Liver (tissue), 9 donors: Measurements from ENCODE around the gene ISG20L2. TPM values are rescaled to one million over a fixed set of nuclear protein-coding genes. Genes with fewer than 3 reads are reported as not detected.
A peak's percentile ranks its signal among the peaks of the same experiment; 100 is the strongest.

Experiments used
- DNase-seq: peaks from one replicate; pipeline ENCODE4 v3.0.0-alpha.2; 2017; ENCODE audit warnings: low spot score
- H3K27ac ChIP-seq, 2 donors: one replicate each; pipeline ENCODE4 v1.7.0; 2013; ENCODE audit warnings: inconsistent platforms in 2 of 2, low read length in 2 of 2, control low read depth in 1 of 2, low read depth in 1 of 2, mild to moderate bottlenecking in 1 of 2
- H3K27me3 ChIP-seq, 4 donors: one replicate each; pipeline versions ENCODE4 v1.6.1 to v1.7.0; 2013; ENCODE audit warnings: low read length in 3 of 4, inconsistent platforms in 1 of 4, mild to moderate bottlenecking in 1 of 4, moderate library complexity in 1 of 4; ENCODE audit not compliant: control insufficient read depth in 4 of 4, insufficient read depth in 4 of 4
- H3K36me3 ChIP-seq, 4 donors: one replicate each; pipeline versions ENCODE4 v1.6.1 to v1.7.0; 2013; ENCODE audit warnings: low read length in 3 of 4, mild to moderate bottlenecking in 3 of 4, low read depth in 1 of 4, moderate library complexity in 1 of 4; ENCODE audit not compliant: control insufficient read depth in 4 of 4, insufficient read depth in 3 of 4
- H3K4me1 ChIP-seq, 4 donors: one replicate each; pipeline versions ENCODE4 v1.6.1 to v1.7.0; 2013; ENCODE audit warnings: low read length in 3 of 4, mild to moderate bottlenecking in 3 of 4, moderate library complexity in 1 of 4; ENCODE audit not compliant: control insufficient read depth in 4 of 4, insufficient read depth in 4 of 4
- H3K4me3 ChIP-seq, 3 donors: one replicate each; pipeline versions ENCODE4 v1.6.1 to v1.7.0; 2013; ENCODE audit warnings: low read length in 3 of 3, control low read depth in 1 of 3, low read depth in 1 of 3, mild to moderate bottlenecking in 1 of 3
- H3K9ac ChIP-seq, 2 donors: one replicate each; pipeline ENCODE4 v1.7.0; 2013; ENCODE audit warnings: low read length in 2 of 2, mild to moderate bottlenecking in 2 of 2, moderate library complexity in 2 of 2, control low read depth in 1 of 2, low read depth in 1 of 2
- H3K9me3 ChIP-seq, 4 donors: one replicate each; pipeline versions ENCODE4 v1.6.1 to v1.7.0; 2013; ENCODE audit warnings: low read length in 3 of 4; ENCODE audit not compliant: control insufficient read depth in 4 of 4
- ATF3 ChIP-seq: IDR thresholded peaks from 2 replicates; pipeline ENCODE4 v1.6.1; 2016; ENCODE audit warnings: antibody characterized with exemption
- CTCF ChIP-seq: fragments of 150-350 bp; IDR thresholded peaks from 2 replicates; pipeline ENCODE4 v1.5.1; 2017; ENCODE audit warnings: improper control_type of control experiment, low read depth, low read length; ENCODE audit not compliant: missing input control
- EGR1 ChIP-seq, 2 donors: IDR thresholded peaks; 2 replicates each; pipeline ENCODE4 v1.6.1; 2016 to 2018; ENCODE audit warnings: antibody characterized with exemption in 2 of 2, low read depth in 2 of 2
- FOXA1 ChIP-seq: IDR thresholded peaks from 2 replicates; pipeline ENCODE4 v1.6.1; 2016; ENCODE audit warnings: antibody characterized with exemption
- FOXA2 ChIP-seq: IDR thresholded peaks from 2 replicates; pipeline ENCODE4 v1.6.1; 2016; ENCODE audit warnings: antibody characterized with exemption
- GABPA ChIP-seq, 2 donors: IDR thresholded peaks in 1 of 2; conservative IDR thresholded peaks in 1 of 2; 2 replicates each; pipeline ENCODE4 v1.6.1; 2016; ENCODE audit warnings: antibody characterized with exemption in 2 of 2, mild to moderate bottlenecking in 1 of 2, moderate library complexity in 1 of 2
- HNF4A ChIP-seq, 2 donors: conservative IDR thresholded peaks; 2 replicates each; pipeline ENCODE4 v1.6.1; 2016; ENCODE audit warnings: antibody characterized with exemption in 2 of 2, mild to moderate bottlenecking in 2 of 2
- HNF4G ChIP-seq: IDR thresholded peaks from 2 replicates; pipeline ENCODE4 v1.6.1; 2016; ENCODE audit warnings: antibody characterized with exemption
- JUND ChIP-seq, 2 donors: IDR thresholded peaks; 2 replicates each; pipeline ENCODE4 v1.6.1; 2016; ENCODE audit warnings: antibody characterized with exemption in 2 of 2
- MAX ChIP-seq: IDR thresholded peaks from 2 replicates; pipeline ENCODE4 v1.6.1; 2016; ENCODE audit warnings: antibody characterized with exemption
- NR2F2 ChIP-seq: IDR thresholded peaks from 2 replicates; pipeline ENCODE4 v1.6.1; 2016; ENCODE audit warnings: antibody characterized with exemption
- REST ChIP-seq: IDR thresholded peaks from 2 replicates; pipeline ENCODE4 v1.6.1; 2016; ENCODE audit warnings: antibody characterized with exemption, mild to moderate bottlenecking
- RXRA ChIP-seq, 2 donors: IDR thresholded peaks; 2 replicates each; pipeline ENCODE4 v1.6.1; 2017 to 2018; ENCODE audit warnings: antibody characterized with exemption in 2 of 2, mild to moderate bottlenecking in 1 of 2
- YY1 ChIP-seq: IDR thresholded peaks from 2 replicates; pipeline ENCODE4 v1.6.1; 2016; ENCODE audit warnings: antibody characterized with exemption, mild to moderate bottlenecking
- WGBS: extraction: QIAGEN DNeasy Blood & Tissue Kit; methylation state at CpG from one replicate; pipeline ENCODE4 v1.1.7; 2013; 5-methylcytosine and 5-hydroxymethylcytosine counted together
- polyA plus RNA-seq, 2 donors: library from polyadenylated mRNA; stranded (reverse) in 1 of 2; unstranded in 1 of 2; fragments of 200-250 nt in 1 of 2; fragments of >200 nt in 1 of 2; fragmentation: Nextera tagmentation in 1 of 2; extraction: Ambion mirVana in 1 of 2; gene quantifications; one replicate each; pipeline versions ENCODE4 v1.2.1 to v1.2.3, GENCODE V29; 2013 to 2015
- total RNA-seq, 2 donors: library from RNA; depleted of rRNA; stranded (reverse); fragments of >200 nt; gene quantifications; one replicate each; pipeline ENCODE4 v1.2.3, GENCODE V29; 2014
- donor health status: healthy.
- donor health status: healthy.
- donor health status: healthy.
- donor health status: healthy.
- donor health status: healthy.

ISG20L2 gene
- total and polyA plus RNA-seq, 4 donors = 5.6 to 9.9 (median 6.7) TPM

- no peak for DNase-seq
- Histone ChIP-seq H3K36me3 (peaks cover 5 to 22% (median 18%) of the 10 kb centered on the region in 4 donors), H3K9me3 (no peaks in the 10 kb centered on the region), H3K27me3 (no peaks in the 10 kb centered on the region), H3K27ac (peak overlapping the region; percentile 96 to 97), H3K4me1 (peaks cover 6 to 53% (median 47%) of the 10 kb centered on the region in 4 donors), H3K4me3 (peak overlapping the region; percentile 20 to 92 (median 36)), H3K9ac (peak overlapping the region in 1 of 2 donors; percentile 22)
- TF ChIP-seq HNF4A (conservative IDR thresholded peaks at IDR 0.05) (no peak), YY1 (no peak), EGR1 (IDR thresholded peaks at IDR 0.05; ENCODE audit: low read depth in 2 of 2) (no peak), RXRA (IDR thresholded peaks at IDR 0.05) (no peak), JUND (IDR thresholded peaks at IDR 0.05) (no peak)
- 35% methylated on average over 9 of the region's 9 CpGs for WGBS
Observed at GRCh38 chr1:156746406-156746727, 17.8 kb upstream of the ISG20L2 start.

GRCh38 chr1:156745881-156746280 lies 17.3 kb upstream of the ISG20L2 start:
- TF ChIP-seq CTCF (no peak), GABPA (IDR thresholded peaks at IDR 0.05 in 1 of 2, conservative IDR thresholded peaks at IDR 0.05 in 1 of 2) (no peak), FOXA2 (no peak), YY1 (no peak), HNF4G (no peak), MAX (no peak), NR2F2 (no peak), EGR1 (IDR thresholded peaks at IDR 0.05; ENCODE audit: low read depth in 2 of 2) (no peak)
- whole genome bisulfite sequencing = 78% methylated on average over 3 of the region's 3 CpGs
- H3K4me1 ChIP-seq = peaks cover 6 to 53% (median 48%) of the 10 kb centered on the region in 4 donors
- DNase-seq = no peak
- peak overlapping the region; percentile 96 to 97 for H3K27ac ChIP-seq
- H3K27me3 ChIP-seq = no peaks in the 10 kb centered on the region
- no peaks in the 10 kb centered on the region for H3K9me3 ChIP-seq
- no peak overlapping the region for H3K4me3 ChIP-seq
- H3K36me3 ChIP-seq = peaks cover 5 to 22% (median 18%) of the 10 kb centered on the region in 4 donors
- H3K9ac ChIP-seq = peak overlapping the region in 1 of 2 donors; percentile 22

GRCh38 chr1:156744786-156745419 lies 16.3 kb upstream of the ISG20L2 start:
- H3K4me3 ChIP-seq = no peak overlapping the region
- H3K9me3 ChIP-seq = no peaks in the 10 kb centered on the region
- no peak for TF ChIP-seq JUND (IDR thresholded peaks at IDR 0.05)
- TF ChIP-seq HNF4A (conservative IDR thresholded peaks at IDR 0.05) = no peak
- TF ChIP-seq EGR1 (IDR thresholded peaks at IDR 0.05; ENCODE audit: low read depth in 2 of 2) = no peak
- TF ChIP-seq ATF3 = no peak
- no peak for TF ChIP-seq REST
- no peak for TF ChIP-seq FOXA1
- no peak for DNase-seq
- H3K9ac ChIP-seq = no peak overlapping the region
- H3K27me3 ChIP-seq = no peaks in the 10 kb centered on the region
- 87% methylated on average over 14 of the region's 14 CpGs for WGBS
- peaks cover 5 to 22% (median 18%) of the 10 kb centered on the region in 4 donors for H3K36me3 ChIP-seq
- H3K4me1 ChIP-seq = peaks cover 6 to 58% (median 50%) of the 10 kb centered on the region in 4 donors
- peak overlapping the region in 1 of 2 donors; percentile 97 for H3K27ac ChIP-seq
